GM12864 (cell line): ENCODE results near the gene HSPB3.

ENCODE experiments used
- DNase-seq: peaks from one replicate; pipeline ENCODE4 v3.0.0-alpha.2; 2011; ENCODE audit warnings: low read depth
- H3K4me3 ChIP-seq: 2 replicates; pipeline ENCODE4 v1.5.1; 2011; ENCODE audit warnings: mild to moderate bottlenecking, low read depth, low read length, control low read depth
- CTCF ChIP-seq: IDR thresholded peaks from 2 replicates; pipeline ENCODE4 v1.5.1; 2011; ENCODE audit warnings: low read depth, mild to moderate bottlenecking, moderate library complexity, low read length, control low read depth, inconsistent platforms; ENCODE audit errors: missing control alignments

The HSPB3 gene

DNA sequence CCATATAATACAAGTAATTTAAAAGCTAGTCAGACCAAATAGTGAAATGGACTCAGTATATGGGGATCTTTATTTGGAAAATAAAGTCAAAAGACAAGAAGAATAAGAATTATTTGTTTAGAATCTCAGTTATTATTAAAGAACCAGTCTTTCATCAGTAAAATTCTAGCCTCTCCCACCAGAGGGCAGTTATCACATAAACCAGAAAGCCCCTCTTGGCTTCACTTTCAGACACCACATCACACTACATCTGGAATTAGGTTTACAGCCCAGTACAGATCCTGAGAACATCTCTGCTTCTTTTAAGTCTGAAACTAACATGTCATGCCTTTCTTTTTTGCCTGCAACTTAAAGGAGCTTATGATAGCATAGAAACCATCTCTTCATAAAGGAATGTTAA is 12.2 kb upstream of the HSPB3 start:
- TF ChIP-seq CTCF = peak; percentile 49
- no peak overlapping the region for H3K4me3 ChIP-seq
- no peak for DNase-seq

GRCh38 chr5:54445691-54446378 is 9.7 kb upstream of the HSPB3 start:
- no peak for TF ChIP-seq CTCF
- no peak for DNase-seq
- H3K4me3 ChIP-seq = no peak overlapping the region

- TF ChIP-seq CTCF = no peak
- no peak for DNase-seq
- H3K4me3 ChIP-seq = no peak overlapping the region
Observed at GRCh38 chr5:54446379-54446732, 9.1 kb upstream of the HSPB3 start.

GRCh38 chr5:54449923-54450322 is 5.6 kb upstream of the HSPB3 start:
- no peak overlapping the region for H3K4me3 ChIP-seq
- no peak for DNase-seq
- no peak for TF ChIP-seq CTCF

DNA sequence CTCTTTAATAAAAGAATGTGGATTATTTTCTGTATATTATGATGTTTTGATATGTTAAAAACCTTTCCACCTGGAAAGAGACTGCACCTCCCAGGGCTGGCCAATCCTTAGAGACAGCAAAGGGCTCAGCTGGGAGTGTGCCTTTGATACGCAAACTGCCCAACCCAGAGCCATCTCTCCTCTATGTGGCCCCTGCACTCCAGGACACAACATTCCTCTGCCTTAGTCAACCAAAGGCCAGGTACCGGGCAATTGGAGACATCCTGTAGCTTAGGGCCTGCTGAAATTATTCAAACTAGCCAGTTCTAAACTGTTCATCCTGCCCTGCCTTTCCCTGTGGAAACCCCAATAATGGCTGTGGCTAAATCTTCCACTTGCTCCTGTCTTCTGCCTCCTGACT is 5.0 kb upstream of the HSPB3 start:
- no peak for DNase-seq
- no peak for TF ChIP-seq CTCF
- H3K4me3 ChIP-seq = no peak overlapping the region

GRCh38 chr5:54453046-54453445 is 2.5 kb upstream of the HSPB3 start:
- no peak overlapping the region for H3K4me3 ChIP-seq
- TF ChIP-seq CTCF = no peak
- no peak for DNase-seq

DNA sequence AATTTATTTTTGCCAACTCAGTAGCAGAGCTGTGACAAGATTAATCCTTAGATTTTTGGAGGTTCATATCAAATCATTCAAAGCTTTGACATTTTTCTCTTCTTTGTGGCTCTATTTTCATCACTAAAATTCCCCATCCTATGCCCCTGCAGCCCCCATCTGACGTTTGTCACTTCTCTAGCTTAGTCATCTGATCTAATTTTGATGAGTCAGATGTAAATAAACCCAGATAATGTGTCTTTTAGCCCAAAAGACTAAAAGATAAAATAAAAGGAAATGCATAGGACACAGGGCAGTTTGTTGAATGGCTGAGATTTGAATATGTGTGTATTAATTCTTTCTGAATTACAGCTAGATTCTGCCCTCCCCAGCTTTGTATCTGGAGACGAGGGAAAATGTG is 897 bp upstream of the HSPB3 start:
- no peak overlapping the region for H3K4me3 ChIP-seq
- no peak for TF ChIP-seq CTCF
- no peak for DNase-seq
